ENCODE measurements around the gene ENO1. TPM values are rescaled to one million over a fixed set of nuclear protein-coding genes. Genes with fewer than 3 reads are reported as not detected.

ENO1 gene
- total and polyA plus RNA-seq, 2 of the 8 experiments (the other 6 are each of a cell fraction or from before 2014, with no cell fraction given) = 1,763 to 2,117 TPM

GRCh38 chr1:8863138-8863537, 15.3 kb downstream of the ENO1 start (continued):
- no peak for TF ChIP-seq CHD7 (IDR thresholded peaks at IDR 0.05; ENCODE audit: insufficient replicate concordance, low read length)

Measured in H1 (cell line).